GM12801 (cell line): ENCODE results near the gene KAZN.

Source experiments
- CTCF ChIP-seq: IDR thresholded peaks from one replicate; pipeline ENCODE4 v1.5.1; 2011; ENCODE audit warnings: control low read depth; ENCODE audit not compliant: insufficient read length; ENCODE audit errors: extremely low read depth

KAZN gene

GRCh38 chr1:14565090-14565489 lies 33.4 kb upstream of the KAZN start:
- TF ChIP-seq CTCF = no peak

DNA sequence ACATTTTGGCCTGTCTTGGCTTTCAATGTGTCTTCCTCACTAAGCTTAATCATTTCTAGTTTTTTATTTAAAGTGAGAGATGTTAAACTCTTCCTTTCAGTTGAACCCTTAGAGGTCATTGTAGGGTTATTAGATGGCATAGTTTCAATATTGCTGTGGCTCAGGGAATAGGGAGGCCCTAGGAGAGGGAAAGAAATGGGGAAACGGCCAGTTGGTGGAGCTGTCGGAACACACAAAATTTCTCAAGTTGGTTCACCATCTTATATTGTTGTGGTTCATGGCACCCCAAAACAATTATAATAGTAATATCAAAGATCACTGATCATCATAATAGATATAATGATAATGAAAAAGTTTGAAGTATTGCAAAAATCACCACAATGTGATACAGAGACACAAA lies 31.4 kb upstream of the KAZN start:
- no peak for TF ChIP-seq CTCF

- TF ChIP-seq CTCF = no peak
Observed at GRCh38 chr1:14567903-14568302, 30.6 kb upstream of the KAZN start.

DNA sequence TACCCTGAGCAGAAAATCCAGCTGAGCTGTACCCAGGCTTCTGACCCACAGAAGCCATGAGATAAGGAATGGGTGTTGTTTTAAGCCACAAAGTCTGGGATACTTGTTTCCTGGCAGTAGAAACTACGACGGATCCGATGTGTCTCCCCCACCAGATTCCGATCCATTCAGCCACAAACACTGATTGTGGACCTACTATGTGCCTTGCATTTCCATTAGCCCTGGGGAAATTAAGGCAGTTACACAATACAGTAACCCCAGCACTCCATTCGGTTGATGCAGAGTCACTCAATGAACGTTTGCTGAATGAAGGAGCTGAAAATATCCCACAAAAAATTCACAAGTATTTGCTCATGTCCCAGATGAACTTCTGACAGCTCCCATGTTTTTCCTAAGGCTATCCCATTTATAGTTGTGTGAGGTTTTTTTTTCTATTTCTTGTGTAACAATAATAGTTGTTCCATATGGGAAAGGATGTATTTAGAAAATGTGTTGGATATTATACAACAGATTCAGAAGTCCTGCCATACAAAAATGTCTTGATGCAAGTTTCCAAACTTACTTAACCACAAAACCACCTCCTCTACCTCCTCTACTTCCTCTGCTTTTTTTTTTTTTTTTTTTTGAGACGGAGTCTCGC lies 29.6 kb upstream of the KAZN start:
- TF ChIP-seq CTCF = no peak

DNA sequence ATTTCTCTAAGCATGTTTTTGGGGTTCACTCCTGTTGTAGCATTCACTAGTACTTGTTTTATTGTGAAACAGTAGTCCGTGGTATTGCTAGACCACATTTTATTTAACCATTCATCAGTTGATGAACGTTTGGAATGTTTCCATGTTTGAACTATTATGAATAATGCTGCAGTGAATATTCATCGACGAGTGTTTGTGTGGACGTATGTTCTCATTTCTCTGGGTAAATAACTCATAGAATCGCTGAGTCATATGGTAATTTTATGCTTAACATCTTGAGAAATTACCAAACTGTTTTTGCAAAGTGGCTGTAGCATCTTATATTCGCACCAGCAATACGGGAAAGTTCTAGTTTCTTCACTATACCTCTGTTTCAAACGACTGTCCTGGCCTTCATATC lies 28.0 kb upstream of the KAZN start:
- TF ChIP-seq CTCF = no peak

DNA sequence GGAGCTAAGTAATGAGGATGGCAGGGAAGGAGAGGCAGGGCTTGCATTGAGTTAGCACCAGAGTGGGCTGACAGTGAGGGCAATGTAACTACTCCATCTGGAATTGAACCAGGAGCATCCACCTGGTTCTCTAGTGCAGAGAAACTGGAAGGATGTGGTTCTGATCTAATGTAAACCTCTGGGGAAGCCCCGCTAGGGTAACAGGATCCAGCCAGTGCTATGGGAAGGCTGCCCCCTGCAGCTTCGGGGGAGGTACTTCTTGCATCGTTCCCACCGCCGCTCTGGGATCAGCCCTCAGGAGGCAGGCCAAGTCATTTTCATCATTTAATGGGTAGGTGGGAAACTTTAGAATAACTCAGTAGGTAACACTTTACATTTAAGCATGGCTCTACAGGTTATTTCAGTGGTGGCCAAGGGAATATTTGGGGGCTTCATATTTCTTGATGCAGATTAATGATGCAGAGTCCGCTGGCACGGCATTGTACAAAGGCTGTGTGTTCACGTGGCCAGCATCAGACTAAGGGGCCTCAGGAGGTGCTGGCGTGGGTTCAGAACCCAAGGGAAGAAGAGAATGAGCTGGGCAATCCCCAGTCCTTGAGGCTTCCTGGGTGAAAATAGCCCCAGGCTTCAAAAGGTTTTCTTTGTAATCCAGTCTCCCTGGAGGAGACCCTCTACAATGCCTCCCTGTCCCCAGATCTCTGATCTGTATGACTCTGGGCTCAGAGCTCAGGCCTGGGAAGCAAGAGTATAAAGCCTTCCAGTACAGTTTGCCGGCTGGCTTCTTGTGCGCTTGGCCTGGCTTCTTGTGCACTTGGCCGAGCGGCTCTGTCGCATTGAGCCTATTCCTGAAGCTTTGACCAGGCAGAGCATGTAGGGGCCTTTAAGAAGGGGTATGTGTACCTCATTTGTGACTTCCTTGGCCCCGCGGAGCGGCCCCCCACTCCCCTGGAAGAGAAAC lies 26.4 kb upstream of the KAZN start:
- no peak for TF ChIP-seq CTCF

- TF ChIP-seq CTCF = no peak
Observed at GRCh38 chr1:14572861-14573260, 25.6 kb upstream of the KAZN start.
